ENCODE results near the gene ZSWIM5. TPM values are rescaled to one million over a fixed set of nuclear protein-coding genes. Genes with fewer than 3 reads are reported as not detected.
"Not testable (repeated sequence)": the region's sequence is repeated elsewhere in the genome, so short reads cannot be mapped to it uniquely, and the experiment has no call there.

ZSWIM5 gene
- total and polyA plus RNA-seq, 11 donors, result 0.19 to 1.7 (median 0.81) TPM

DNA sequence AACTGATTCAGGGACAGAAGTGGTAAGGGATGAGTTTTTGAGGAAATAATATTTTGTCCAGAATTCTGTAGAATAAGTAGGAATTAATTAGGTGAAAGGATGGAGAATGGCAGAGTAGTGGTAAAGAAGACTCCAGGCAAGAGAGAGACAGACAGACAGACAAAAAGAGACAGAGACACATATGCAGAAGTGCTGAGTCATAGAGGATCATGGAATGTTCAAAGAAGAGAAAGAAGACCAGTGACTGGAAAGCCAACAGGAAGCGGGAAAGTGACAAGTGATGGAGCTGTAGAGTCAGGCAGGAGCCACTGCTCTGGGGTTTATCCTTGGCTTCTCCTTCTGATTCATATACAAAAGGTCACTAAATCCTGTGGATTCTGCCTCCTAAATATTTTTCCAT lies 108.5 kb downstream of the ZSWIM5 start:
- no peaks in the 10 kb centered on the region for H3K36me3 ChIP-seq
- TF ChIP-seq POLR2A (IDR thresholded peaks at IDR 0.05), result no peak
- TF ChIP-seq, protein P1, sequence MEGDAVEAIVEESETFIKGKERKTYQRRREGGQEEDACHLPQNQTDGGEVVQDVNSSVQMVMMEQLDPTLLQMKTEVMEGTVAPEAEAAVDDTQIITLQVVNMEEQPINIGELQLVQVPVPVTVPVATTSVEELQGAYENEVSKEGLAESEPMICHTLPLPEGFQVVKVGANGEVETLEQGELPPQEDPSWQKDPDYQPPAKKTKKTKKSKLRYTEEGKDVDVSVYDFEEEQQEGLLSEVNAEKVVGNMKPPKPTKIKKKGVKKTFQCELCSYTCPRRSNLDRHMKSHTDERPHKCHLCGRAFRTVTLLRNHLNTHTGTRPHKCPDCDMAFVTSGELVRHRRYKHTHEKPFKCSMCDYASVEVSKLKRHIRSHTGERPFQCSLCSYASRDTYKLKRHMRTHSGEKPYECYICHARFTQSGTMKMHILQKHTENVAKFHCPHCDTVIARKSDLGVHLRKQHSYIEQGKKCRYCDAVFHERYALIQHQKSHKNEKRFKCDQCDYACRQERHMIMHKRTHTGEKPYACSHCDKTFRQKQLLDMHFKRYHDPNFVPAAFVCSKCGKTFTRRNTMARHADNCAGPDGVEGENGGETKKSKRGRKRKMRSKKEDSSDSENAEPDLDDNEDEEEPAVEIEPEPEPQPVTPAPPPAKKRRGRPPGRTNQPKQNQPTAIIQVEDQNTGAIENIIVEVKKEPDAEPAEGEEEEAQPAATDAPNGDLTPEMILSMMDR (IDR thresholded peaks at IDR 0.05), result no peak
- intact Hi-C loops (cut with DNase I), result no loop called here

DNA sequence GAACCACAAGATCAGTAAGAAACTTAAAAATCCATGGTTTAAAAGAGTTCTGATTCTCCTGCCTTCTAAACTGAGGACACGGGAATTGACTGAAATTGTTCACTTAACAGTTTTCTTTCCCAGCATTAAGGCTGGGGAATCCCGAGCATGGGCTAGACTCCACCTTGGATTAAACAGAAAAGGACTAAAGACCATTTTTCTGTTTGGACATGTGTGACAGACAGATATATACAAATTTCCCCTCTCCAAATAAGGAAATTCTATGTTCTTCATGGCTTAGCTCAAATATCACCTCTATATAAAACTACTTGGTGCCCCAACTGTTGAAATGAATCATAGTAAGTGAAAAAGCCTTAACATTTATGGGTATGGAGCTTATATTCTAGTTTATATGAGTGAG lies 109.3 kb downstream of the ZSWIM5 start:
- H3K27me3 ChIP-seq, result no peaks in the 10 kb centered on the region
- no peaks in the 10 kb centered on the region for H3K36me3 ChIP-seq
- H3K9me3 ChIP-seq, result peaks cover 0 to 3% (median 0%) of the 10 kb centered on the region in 12 donors
- intact Hi-C loops (cut with DNase I), result no loop called here
- H3K4me1 ChIP-seq, result no peaks in the 10 kb centered on the region
- no peak overlapping the region for H3K27ac ChIP-seq
- ATAC-seq (no peak), DNase-seq (no peak)
- no peak for TF ChIP-seq POLR2A (IDR thresholded peaks at IDR 0.05)
- TF ChIP-seq, protein P1 (IDR thresholded peaks at IDR 0.05), result no peak
- WGBS, 4 donors, result 69 to 89% (median 86%) methylated on average over 2 of the region's 2 CpGs
- no peak overlapping the region for H3K4me3 ChIP-seq

More for the DNA sequence above, 108.5 kb downstream of the ZSWIM5 start:
- ATAC-seq, result no peak
- Histone ChIP-seq H3K4me3 (no peak overlapping the region), H3K27me3 (no peaks in the 10 kb centered on the region), H3K4me1 (no peaks in the 10 kb centered on the region), H3K9me3 (peaks cover 0 to 3% (median 0%) of the 10 kb centered on the region in 12 donors), H3K27ac (no peak overlapping the region)
- DNase-seq, result no peak
- WGBS, 4 donors, result 79 to 91% (median 85%) methylated on average over 1 of the region's 1 CpG

DNA sequence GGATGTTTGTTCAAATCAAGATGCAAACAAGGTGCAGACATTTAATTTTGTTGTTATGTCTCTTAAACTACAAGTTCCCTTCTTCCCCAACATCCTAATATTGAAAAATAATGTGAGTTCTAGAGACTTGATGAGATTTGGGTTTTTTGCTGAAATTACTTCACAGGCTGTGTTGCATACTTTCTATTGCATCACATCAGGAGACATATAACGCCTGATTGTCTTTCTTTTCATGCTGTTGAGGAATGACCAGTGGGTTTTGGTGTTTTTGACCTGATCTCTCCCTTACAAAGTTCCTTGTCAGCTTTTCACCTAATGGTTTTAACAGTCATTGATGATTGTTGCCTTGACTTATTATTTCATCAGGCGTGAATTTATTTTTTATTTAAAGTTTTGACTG lies 111.0 kb downstream of the ZSWIM5 start:
- no peaks in the 10 kb centered on the region for H3K9me3 ChIP-seq
- intact Hi-C loops (cut with DNase I), result no loop called here
- 74 to 85% (median 80%) methylated on average over 2 of the region's 2 CpGs for WGBS, 4 donors
- H3K4me3 ChIP-seq, result no peak overlapping the region
- no peaks in the 10 kb centered on the region for H3K36me3 ChIP-seq
- DNase-seq, result no peak
- H3K4me1 ChIP-seq, result no peaks in the 10 kb centered on the region
- H3K27me3 ChIP-seq, result no peaks in the 10 kb centered on the region
- ATAC-seq, result no peak
- no peak overlapping the region for H3K27ac ChIP-seq
- TF ChIP-seq POLR2A (IDR thresholded peaks at IDR 0.05), result no peak
- TF ChIP-seq, protein P1 (IDR thresholded peaks at IDR 0.05), result no peak

DNA sequence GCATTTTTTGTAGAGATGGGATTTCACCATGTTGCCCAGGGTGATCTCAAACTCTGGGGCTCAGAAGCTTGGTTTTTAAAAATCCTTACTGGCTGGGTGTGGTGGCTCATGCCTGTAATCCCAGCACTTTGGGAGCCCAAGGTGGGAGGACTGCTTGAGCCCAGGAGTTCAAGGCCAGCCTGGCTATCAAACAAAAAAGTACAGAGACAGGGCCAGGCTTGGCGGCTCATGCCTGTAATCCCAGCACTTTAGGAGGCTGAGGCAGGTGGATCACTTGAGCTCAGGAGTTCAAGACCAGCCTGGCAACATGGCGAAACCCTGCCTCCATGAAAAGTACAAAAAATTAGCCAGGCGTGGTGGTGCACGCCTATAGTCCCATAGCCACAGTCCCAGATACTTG lies 112.0 kb downstream of the ZSWIM5 start:
- WGBS, 4 donors, result 93 to 97% (median 96%) methylated on average over 4 of the region's 4 CpGs
- H3K9me3 ChIP-seq; H3K27me3 ChIP-seq; H3K4me3 ChIP-seq; intact Hi-C loops (cut with DNase I); H3K27ac ChIP-seq; H3K4me1 ChIP-seq; DNase-seq; H3K36me3 ChIP-seq; ATAC-seq: not testable (repeated sequence)

DNA sequence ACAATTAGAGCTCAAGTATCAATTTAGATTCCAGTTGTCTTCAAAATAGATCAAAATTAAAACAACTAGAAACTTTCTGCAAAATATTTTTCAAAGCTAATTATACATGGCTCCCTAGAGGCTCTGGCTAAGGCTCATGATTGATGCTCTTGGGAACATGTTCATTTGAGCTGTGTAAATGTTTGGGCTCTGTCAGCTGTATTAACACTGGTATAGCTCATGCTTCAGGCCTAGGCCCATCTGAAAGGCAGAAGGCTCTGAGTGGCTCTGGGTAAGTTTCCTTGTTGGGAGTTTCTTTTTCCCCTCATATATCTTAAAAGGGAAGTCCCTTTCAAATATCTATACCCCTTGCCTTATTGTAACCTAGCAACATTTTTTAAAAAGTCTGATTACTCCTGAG lies 113.1 kb downstream of the ZSWIM5 start:
- intact Hi-C loops (cut with DNase I), result no loop called here
- Histone ChIP-seq H3K27ac (no peak overlapping the region), H3K4me1 (no peaks in the 10 kb centered on the region), H3K9me3 (no peaks in the 10 kb centered on the region), H3K4me3 (no peak overlapping the region), H3K27me3 (no peaks in the 10 kb centered on the region), H3K36me3 (no peaks in the 10 kb centered on the region)
- ATAC-seq (no peak), DNase-seq (no peak)
- TF ChIP-seq POLR2A (IDR thresholded peaks at IDR 0.05), result no peak
- TF ChIP-seq, protein P1 (IDR thresholded peaks at IDR 0.05), result no peak
